GM18499 (cell line): ENCODE data around the gene TUT7.

Source experiments
- ATAC-seq: cut with Tn5 transposase; IDR thresholded peaks from one replicate; pipeline ENCODE4 v1.9.1; 2021; ENCODE audit warnings: moderate number of reproducible peaks; ENCODE audit not compliant: insufficient read depth, unreplicated experiment

The TUT7 gene

DNA sequence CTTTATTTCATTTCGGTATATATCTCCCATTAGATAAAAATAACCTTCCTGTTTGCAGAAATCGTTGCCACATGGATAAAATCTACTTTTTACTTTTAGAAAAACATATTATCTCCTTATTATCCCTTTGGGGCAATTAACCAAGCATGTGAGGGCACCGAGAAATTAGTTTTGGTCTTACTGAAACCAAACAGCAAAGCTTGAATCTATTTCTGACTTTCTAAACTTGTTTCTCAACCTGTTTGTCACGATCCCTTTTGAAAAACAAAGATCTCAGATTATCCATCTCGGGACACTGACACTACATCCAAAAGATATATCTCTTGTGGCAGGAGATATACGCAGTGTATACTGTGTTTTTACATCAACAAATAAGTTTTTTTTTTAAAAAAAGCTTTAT lies 2.3 kb downstream of the TUT7 start:
- no peak for ATAC-seq

DNA sequence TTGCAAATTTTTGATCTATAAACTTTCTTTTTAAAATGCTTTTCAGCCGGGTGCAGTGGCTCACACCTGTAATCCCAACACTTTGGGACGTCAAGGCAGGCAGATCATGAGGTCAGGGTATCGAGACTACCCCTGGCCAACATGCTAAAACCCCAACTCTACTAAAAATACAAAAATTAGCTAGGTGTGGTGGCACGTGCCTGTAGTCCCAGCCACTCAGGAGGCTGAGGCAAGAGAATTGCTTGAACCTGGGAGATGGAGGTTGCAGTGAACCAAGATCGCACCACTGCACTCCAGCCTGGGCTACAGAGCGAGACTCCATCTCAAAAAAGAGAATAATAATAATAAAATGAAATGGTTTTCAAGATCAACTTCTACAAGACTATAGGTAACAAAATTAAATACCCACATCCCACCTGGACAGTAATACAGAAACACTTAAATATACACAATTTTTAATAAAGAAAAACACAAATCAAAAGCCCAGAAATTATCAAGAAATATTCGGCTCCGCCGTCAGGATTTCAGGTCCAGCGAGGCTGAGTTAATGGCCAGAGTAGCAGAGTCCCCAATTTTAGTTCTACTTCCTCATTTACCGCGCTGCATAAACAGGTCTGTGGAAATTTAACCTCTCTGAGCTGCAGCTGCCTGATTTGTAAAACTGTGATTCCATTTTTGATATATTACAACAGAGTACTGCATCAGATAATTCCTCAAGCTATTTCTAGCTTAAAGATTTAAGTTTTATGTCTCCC lies 4.0 kb downstream of the TUT7 start:
- ATAC-seq = no peak

DNA sequence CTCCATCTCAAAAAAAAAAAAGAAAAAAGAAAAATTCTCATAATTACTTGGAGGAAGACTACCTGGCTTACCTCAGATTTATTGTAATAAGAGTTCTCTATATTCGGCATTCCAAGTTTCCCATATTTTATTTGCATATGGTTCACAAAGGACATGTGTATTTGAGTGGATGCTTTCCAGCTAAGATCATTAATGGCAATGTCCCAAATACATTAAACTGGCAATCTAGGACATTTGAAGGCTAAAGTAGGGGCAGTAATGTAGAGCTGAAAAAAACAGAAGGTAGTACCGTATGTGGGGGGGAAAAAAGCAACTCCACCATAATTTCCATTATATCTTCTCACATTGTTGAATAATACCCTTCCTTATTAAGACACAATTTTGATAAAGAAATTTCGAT lies 4.9 kb downstream of the TUT7 start:
- no peak for ATAC-seq

DNA sequence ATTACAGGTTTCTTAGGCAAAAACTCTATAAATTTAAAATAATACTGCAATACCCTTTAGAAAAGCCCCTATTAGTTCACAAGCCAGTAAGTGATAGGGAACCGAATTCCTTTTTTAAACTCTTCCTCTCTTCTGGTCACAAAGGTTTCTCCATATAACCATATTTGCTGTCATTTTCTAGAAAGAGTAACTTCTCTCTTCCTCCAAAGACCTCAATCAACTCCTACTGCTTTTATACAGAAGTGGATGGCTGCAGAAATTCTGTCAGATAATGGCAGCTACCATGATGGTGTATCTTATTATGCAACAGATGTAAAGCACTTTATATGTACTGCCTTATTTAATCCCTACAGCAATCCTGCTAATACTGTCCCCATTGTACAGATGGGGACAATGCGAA lies 6.2 kb downstream of the TUT7 start:
- ATAC-seq = no peak

DNA sequence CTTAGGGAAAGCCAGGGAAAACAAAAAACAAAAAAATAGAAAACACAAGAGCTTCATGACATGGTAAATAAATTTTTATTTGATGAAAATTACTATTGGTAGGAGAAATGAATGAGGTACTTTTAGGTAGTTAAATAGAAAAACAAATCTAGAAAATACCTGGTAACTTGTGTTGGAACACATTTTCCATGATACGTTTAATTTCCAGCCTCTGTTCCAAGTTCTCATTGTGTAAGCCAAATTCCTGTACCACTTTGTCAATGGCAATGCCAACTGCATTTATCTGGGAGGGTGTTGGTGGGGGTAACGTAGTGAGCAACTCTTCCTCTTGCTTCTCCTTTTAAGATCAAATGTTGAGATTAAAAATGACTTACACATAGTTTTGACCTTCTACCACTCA lies 9.4 kb downstream of the TUT7 start:
- no peak for ATAC-seq

DNA sequence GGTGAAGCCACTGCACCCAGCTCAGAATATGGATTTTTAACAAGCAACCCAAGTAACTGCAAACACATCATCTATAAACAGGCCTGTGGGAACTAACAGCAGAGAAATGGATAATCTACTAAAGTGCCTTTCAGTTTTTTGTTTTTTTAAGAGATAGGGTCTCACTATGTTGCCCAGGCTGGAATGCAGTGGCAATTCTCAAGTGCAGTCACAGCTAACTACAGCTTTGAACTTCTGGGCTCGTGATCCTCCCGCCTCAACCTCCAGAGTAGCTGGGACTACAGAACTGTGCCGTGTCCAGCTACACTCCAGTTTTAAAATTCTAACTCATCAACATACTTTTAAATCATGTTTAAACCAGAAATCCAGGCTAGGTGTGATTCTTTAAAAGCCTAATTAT lies 11.9 kb downstream of the TUT7 start:
- no peak for ATAC-seq

DNA sequence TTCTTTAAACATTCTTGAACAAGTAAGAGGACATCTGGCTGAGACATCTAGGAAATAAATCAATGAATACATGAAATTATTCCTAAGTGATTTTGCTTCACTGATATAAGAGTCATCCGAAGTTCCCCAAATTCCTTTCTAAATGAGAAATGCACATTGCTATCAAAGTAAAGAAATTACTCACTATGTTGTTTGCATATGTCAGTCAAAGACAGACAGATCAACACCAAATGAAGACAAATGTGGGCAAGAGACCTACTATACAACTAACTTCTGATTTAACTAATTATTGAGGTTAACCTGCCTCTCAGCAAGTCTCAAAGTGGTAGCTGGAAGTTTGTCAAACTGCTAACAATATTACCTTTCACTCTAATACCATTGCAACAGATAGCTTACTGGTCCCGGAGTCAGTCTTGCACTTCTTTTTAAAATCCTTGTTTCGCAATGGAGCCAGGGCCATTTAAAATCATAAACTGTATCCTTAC lies 13.2 kb downstream of the TUT7 start:
- no peak for ATAC-seq

DNA sequence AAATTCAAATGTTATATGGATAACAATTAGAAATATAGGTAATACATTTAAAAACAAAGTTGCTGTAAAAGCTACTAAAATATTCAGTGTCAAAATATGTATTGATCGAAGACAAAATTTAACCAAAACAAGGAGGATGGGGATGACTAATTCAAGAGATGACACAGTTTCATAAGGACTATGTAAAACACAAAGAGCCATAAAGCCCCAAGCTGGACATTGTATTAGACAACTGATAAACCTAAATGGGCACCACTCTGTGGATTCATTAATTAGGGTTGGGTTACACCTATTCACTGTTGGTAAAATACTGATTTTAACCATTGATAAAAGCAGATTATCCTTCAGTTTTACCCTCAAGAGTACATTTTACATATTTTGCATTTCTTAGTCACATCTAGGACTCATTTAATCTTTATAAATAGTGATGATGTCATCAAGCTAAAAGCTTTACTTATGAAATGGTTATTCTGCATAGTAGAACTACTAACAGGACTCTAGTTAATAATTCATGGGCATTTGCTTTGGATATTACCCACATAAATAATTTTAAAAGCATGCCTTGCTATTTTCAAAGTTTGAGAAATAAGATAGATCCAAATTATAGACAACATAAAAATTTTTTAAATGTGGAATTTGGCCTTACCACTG lies 13.7 kb downstream of the TUT7 start:
- no peak for ATAC-seq

DNA sequence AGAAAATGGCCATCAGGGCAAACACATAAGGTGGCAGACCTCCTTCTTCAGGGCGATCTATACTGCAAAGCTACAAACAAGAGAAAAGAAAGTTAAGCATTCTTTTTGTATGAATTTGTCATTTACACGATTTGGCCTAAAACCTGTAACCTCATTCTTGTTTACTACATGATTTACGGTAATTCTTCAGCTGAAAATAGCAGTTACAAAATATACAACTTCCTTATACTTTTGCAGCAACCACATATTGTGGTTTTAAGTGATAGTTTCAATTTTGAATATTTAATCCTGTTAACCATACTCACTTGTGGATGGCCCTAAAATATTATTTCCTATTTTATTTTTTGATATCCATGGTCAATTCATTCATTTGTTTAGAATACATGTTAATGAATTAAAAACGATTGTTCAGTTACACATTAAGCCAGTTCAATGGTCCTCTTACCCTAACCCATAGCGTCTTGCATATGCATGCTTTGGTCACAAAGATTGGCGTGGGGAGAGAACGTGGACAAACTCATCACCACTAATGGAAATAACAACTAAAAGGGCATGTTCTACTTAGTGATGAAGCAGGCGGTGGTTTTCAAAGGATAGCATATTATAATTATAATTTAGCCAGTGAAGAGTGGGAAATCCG lies 16.6 kb downstream of the TUT7 start:
- ATAC-seq = no peak

DNA sequence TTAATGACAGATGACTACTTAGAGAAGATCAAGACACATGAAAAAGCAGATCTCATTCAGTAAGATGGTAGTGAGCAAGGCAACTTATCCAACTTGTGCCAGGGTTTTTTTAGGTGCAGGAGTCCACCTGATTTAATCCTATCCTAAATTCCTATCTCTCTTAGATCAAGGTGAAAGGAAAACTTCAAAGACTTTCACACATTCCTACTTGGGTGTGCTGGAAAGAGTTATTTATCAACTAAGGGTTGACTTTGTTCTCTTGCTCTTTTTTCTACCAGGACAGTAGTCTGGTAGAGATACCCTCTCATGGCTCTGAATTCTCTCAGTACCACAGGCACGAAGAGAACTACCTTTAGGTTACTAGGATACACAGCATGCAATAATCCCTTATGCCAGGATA lies 18.2 kb downstream of the TUT7 start:
- ATAC-seq = no peak

DNA sequence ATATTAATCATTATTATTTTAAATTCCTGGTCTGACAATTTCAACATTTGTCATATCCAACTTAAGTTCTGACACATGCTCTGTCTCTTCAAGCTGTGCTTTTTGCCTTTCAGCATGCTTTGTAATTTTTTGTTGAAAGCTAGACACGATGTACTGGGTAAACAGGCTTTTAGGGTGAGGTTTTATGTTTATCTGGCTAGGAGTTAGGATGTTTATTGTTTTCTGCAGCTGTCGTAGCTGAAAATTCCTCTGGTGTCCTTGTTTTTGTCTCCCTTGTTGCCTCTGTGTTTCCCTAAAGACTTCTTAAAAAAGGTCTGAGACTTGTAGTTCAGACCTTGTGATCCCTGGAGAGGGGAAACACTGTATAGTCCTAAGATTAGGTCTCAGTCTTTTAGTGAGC lies 20.6 kb downstream of the TUT7 start:
- ATAC-seq = no peak

DNA sequence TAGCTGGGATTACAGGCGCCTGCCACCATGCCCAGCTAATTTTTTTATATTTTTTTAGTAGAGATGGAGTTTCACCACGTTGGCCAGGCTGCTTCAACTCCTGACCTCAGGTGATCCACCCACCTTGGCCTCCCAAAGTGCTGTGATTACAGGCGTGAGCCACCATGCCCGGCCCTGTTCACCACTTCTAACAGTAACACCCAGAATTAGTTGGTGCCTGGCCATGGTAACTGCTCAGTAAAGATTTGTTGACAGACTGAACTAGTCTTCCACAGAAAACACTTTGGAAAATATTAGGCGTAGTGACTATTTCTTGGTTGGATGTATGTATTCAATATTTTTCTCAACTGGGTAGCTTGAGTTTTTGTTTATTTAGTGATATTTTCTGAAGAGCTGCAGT lies 24.0 kb downstream of the TUT7 start:
- no peak for ATAC-seq

DNA sequence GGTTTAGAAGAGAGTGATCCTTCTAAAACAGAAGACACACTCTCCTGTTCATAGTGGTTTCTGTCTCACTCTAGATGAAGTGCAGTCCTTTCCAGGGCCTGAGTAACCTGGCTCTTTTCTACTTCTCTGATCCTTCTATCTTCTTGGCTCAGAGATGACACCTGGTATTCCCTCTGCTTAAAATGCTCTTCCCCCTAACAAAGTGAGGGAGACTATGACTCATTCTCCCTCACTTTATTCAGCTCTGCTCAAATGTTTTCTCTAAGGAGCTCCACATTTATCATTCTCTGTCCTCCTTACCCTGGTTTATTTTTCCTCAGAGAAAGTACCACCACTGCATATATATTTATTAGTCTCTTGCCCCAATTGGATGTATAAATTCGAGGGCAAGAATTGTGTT lies 24.6 kb downstream of the TUT7 start:
- ATAC-seq = no peak

DNA sequence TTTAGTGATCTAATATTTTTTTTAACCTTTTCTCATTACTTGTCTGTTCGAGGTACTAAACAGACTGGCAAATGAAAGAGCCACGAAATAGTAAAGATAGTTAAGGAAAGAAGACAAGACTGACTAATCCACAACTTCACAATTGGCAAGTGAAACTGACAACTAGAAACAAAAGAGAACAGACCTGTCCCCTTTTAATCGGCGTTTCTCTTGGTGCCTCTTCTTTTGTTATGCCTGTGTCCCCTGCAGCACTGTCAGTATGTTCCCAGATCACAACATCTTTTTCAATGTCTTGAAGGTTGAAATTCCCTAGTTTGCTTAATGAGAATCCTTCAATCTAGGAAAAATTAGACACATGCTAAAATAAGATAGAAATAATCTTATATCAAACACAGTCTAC lies 26.1 kb downstream of the TUT7 start:
- ATAC-seq = no peak

DNA sequence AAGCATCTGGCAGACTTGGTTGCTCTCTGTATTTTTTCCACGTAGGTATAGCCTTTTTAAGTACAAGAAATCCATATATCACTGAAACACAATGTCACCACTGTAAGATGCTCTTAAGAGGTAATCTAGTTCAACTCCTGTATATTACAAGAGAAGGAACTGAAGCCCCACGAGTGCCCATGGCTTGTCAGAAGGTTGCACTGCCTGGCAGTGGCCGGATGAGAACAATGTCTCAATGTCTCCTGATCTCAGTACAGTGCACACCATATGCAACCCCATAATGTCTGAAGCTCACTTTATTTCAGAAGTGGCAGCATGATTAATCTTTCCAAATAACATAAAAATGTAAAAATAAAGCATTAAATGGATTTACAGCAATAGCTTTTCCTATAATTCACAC lies 27.7 kb downstream of the TUT7 start:
- ATAC-seq = no peak

DNA sequence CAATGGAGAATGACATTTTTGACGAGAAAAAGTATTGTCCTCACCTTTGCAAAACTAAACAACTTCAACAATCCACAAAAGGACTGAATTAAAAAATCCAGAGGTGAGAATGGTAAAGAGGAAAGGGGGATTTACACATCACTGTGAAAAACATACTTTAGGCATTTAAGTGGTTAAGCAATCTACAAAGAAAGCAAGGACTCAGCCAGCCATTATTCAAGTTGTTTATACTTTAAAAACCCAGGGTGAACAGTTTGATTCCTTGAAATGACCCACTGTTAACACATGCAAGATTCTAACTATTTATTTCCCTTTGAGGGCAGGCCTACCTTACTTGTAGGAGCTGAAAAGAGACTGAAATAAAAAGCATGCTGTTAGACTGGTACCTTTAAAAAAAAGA lies 29.3 kb downstream of the TUT7 start:
- no peak for ATAC-seq

DNA sequence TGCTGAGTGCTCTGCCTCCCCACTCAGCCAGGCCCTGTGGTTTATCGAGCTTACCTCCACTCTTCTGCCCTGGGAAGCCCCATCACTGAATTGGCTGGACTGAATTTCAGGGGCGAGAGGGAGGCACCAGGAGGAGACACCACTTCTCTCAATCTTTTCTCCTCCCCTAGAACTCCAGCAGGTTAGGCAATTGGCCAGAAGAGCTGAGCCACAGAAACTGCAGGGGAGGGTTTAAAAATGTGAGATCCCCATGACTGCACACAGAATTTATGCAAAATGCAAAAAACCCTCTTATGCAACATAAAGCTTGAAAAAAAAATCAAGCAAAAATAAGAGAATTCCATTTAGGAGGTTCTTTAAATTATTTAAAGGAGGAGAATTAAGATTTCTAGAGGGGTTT lies 29.9 kb downstream of the TUT7 start:
- ATAC-seq = peak; percentile 54

DNA sequence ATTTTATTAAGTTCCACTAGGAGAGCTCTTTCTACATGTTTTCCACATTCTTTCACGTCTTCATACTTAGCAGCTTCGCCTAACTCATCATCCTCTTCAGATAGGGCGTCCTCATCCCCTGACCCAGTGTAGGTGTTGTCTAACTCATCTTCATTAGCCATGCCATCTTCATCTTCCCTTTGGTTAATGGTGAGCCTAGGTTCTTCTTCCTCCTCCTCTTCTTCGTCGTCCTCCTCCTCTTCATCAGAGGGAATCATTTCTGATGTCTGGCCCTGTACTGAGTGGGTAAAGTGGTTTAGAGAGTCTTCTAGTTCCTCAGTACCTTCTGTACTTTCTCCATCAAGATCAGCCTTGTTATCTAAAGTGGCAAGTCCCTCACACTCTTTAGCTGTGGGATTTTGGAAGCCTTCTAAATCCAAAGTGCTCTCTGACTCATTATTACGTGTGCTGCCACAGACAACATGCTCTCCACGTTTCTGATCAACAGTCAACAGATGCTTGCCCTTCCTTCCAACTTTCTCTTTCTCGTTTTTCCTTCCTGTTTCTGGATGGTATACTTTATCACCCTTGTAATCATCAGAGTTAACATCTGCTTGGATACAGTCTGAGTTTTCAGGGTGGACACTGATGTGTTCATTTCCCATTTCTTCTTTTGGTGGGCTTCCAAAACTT lies 31.1 kb downstream of the TUT7 start:
- no peak for ATAC-seq

DNA sequence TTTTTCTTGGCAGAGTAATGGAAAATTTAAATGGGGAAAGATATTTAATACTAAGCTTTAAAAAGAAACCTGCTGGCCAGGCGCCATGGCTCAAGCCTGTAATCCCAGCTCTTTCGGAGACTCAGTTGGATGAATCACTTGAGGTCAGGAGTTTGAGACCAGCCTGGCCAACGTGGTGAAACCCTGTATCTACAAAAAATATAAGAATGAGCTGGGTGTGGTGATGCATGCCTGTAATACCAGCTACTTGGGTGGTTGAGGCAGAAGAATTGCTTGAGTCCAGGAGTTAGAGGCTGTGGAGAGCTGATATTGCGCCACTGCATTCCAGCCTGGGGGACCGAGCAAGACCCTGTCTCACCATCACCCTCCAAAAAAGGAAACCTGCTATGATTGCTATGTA lies 32.8 kb downstream of the TUT7 start:
- no peak for ATAC-seq

DNA sequence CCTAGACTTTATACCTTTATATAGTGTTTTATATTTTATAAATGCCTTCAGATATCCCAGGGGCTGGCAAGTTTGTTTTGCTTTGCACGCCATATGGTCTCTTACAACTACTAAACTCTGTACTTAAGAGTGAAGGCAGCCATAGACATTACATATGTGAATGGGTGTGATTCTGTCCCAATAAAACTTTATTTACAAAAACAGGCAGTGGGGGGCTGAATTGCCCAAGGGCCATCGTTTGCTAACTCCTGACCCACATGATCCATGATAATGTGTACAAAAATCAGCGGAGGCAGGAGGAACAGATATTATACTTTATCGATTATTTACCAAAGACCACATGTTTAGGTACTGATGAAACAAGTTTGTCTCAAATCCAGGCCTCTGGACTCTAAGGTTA lies 36.0 kb downstream of the TUT7 start:
- ATAC-seq = no peak

DNA sequence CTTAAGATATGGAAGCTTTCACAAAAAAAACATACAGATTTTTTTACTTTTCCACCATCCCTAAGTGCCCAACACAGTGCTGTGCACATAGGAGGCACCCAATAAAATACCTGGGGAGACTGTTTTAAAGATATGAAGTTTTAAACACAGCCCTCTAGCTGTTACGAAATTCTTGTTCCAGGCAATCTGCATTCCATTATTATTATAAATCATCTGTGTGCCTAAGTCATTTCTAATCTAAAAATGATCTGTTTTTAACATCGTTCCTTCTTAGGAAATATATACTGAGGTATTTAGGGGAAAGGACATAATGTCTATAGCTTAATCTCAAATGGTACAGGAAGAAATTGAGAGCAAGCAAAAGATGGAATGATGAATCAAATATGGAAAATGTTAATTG lies 39.1 kb downstream of the TUT7 start:
- ATAC-seq = no peak
